Subcutaneous abdominal adipose tissue (tissue), 5 donors: ENCODE results near the gene DNAJC5.

ENCODE experiments used
- H3K27ac ChIP-seq: one replicate; pipeline ENCODE4 v1.7.0; 2013; ENCODE audit warnings: low read depth, mild to moderate bottlenecking, inconsistent platforms, low read length, moderate library complexity
- H3K27me3 ChIP-seq, 5 donors: one replicate each; pipeline ENCODE4 v1.7.0; 2013; ENCODE audit warnings: low read length in 5 of 5, inconsistent platforms in 1 of 5; ENCODE audit not compliant: control insufficient read depth in 5 of 5, insufficient read depth in 4 of 5
- H3K36me3 ChIP-seq, 5 donors: one replicate each; pipeline ENCODE4 v1.7.0; 2013; ENCODE audit warnings: low read length in 5 of 5; ENCODE audit not compliant: control insufficient read depth in 5 of 5, insufficient read depth in 5 of 5
- H3K4me1 ChIP-seq, 5 donors: one replicate each; pipeline ENCODE4 v1.7.0; 2013; ENCODE audit warnings: low read length in 5 of 5, mild to moderate bottlenecking in 3 of 5, moderate library complexity in 1 of 5; ENCODE audit not compliant: control insufficient read depth in 5 of 5, insufficient read depth in 5 of 5
- H3K4me3 ChIP-seq, 5 donors: one replicate each; pipeline ENCODE4 v1.7.0; 2013; ENCODE audit warnings: low read length in 5 of 5, low read depth in 1 of 5
- H3K9ac ChIP-seq, 5 donors: one replicate each; pipeline ENCODE4 v1.7.0; 2013; ENCODE audit warnings: low read length in 5 of 5, mild to moderate bottlenecking in 4 of 5, moderate library complexity in 3 of 5
- H3K9me3 ChIP-seq, 5 donors: one replicate each; pipeline ENCODE4 v1.7.0; 2013; ENCODE audit warnings: low read length in 5 of 5; ENCODE audit not compliant: control insufficient read depth in 5 of 5
- donor health status: healthy.
- donor health status: healthy.
- donor health status: healthy.
- donor health status: healthy.
- donor health status: healthy.

The DNAJC5 gene

GRCh38 chr20:63945031-63945658, 50.2 kb downstream of the DNAJC5 start:
- no peak overlapping the region for H3K9ac ChIP-seq
- peaks cover 0 to 54% (median 48%) of the 10 kb centered on the region in 5 donors for H3K36me3 ChIP-seq
- H3K27ac ChIP-seq: no peak overlapping the region
- no peaks in the 10 kb centered on the region for H3K27me3 ChIP-seq
- no peak overlapping the region for H3K4me3 ChIP-seq
- H3K4me1 ChIP-seq: peaks cover 12 to 55% (median 46%) of the 10 kb centered on the region in 5 donors
- no peaks in the 10 kb centered on the region for H3K9me3 ChIP-seq

DNA sequence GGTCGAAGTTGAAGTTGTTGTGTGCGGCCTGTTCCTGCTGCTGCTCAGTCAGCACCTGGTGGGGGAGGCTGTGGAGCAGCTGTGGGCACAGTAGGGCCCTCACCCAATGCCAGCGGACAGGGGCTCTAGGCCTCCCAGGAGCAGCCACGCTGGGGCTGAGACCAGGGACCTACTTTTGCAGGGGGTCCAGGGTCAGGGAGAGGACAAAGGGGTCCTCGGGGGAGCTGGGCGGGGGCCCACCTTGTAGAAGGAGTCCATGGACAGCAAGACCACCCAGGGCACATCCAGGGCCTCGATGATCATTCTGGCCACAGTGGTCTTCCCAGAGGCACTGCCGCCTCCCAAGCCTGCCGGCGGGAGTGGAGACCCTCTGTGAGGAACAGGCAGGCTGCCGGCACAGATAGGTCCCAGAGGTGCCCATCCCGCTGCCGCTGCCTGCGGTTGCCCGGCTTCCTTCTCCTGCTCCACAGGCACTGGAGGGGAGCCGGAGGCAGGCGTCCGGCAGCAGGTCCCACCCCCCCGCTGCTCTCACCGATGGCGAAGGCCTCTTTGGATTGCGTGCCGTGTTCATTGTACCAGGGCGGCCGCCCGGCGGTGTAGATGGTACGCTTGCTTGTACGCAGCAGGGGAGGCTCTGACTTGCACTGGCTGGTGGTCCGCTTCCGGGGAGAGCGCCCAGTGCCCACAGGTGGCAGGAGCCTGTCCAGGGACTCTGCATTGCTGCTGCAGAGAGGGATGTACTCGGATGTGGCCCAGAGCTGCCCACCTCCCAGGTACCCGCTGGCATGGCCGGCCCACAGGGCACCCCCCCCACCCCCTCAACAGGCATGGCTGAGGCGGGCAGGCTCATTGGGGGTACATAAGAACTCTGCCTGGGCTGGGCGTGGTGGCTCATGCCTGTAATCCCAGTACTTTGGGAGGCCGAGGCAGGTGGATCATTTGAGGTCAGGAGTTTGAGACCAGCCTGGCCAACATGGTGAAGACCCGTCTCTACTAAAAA, 51.3 kb downstream of the DNAJC5 start:
- H3K27ac ChIP-seq: no peak overlapping the region
- no peak overlapping the region for H3K4me3 ChIP-seq
- no peaks in the 10 kb centered on the region for H3K27me3 ChIP-seq
- H3K36me3 ChIP-seq: peaks cover 0 to 45% (median 37%) of the 10 kb centered on the region in 5 donors
- no peaks in the 10 kb centered on the region for H3K9me3 ChIP-seq
- H3K4me1 ChIP-seq: peaks cover 13 to 65% (median 57%) of the 10 kb centered on the region in 5 donors
- no peak overlapping the region for H3K9ac ChIP-seq

- H3K27ac ChIP-seq: no peak overlapping the region
- H3K4me1 ChIP-seq: peaks cover 13 to 70% (median 66%) of the 10 kb centered on the region in 5 donors
- no peak overlapping the region for H3K4me3 ChIP-seq
Measured at GRCh38 chr20:63946986-63947637, 52.2 kb downstream of the DNAJC5 start.

GRCh38 chr20:63947638-63948456, 52.9 kb downstream of the DNAJC5 start:
- H3K4me1 ChIP-seq: peaks cover 13 to 70% (median 67%) of the 10 kb centered on the region in 5 donors
- peak overlapping the region in 1 of 5 donors; percentile 31 for H3K9ac ChIP-seq

More at GRCh38 chr20:63946986-63947637, 52.2 kb downstream of the DNAJC5 start:
- Histone ChIP-seq H3K9ac (peak overlapping the region in 1 of 5 donors; percentile 31), H3K9me3 (no peaks in the 10 kb centered on the region), H3K36me3 (peaks cover 0 to 42% (median 37%) of the 10 kb centered on the region in 5 donors), H3K27me3 (no peaks in the 10 kb centered on the region)

DNA sequence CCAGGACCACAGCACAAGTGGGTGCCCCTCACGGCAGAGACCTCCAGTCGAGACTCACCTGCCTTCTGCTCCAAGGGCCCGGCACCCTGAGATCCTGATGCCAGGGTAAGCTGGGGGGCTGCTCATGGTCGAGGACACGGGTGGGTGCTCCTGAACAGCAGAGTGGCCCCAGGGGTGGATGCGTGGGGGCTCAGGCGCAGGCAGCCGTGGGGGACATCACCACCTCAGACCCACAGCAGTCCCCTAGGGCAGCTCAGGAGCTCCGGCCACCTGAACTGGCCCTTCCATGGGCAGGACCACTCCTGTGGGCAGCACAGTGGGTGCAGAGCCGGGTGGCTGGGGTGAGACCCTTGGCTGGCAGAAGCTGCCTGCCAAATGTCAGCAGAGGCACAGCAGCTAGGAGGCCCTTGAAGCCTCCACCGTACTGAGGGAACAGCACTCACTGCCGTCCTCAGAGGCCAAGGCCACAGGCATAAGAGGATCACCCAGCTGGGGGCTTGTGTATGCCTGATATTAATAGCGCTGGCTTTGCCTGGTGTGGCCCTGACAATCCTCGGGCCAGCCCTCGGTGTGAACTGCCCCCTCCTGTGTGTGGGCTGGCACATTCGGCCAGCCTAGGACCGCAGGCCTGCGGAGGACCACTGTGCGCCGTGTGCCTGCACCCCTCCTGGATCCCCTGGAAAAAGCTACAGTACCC, 55.9 kb downstream of the DNAJC5 start:
- H3K27me3 ChIP-seq: no peaks in the 10 kb centered on the region
- H3K9me3 ChIP-seq: no peaks in the 10 kb centered on the region
- peak overlapping the region in 1 of 5 donors; percentile 56 for H3K9ac ChIP-seq
- H3K4me1 ChIP-seq: peaks cover 25 to 83% (median 81%) of the 10 kb centered on the region in 5 donors
- H3K36me3 ChIP-seq: peaks cover 0 to 12% (median 6%) of the 10 kb centered on the region in 5 donors
- H3K27ac ChIP-seq: peak overlapping the region; percentile 90
- H3K4me3 ChIP-seq: no peak overlapping the region

More at GRCh38 chr20:63947638-63948456, 52.9 kb downstream of the DNAJC5 start:
- Histone ChIP-seq H3K27ac (peak overlapping the region; percentile 90), H3K9me3 (no peaks in the 10 kb centered on the region), H3K27me3 (no peaks in the 10 kb centered on the region), H3K36me3 (peaks cover 0 to 39% (median 36%) of the 10 kb centered on the region in 5 donors), H3K4me3 (peak overlapping the region; percentile 11 to 56 (median 29))

DNA sequence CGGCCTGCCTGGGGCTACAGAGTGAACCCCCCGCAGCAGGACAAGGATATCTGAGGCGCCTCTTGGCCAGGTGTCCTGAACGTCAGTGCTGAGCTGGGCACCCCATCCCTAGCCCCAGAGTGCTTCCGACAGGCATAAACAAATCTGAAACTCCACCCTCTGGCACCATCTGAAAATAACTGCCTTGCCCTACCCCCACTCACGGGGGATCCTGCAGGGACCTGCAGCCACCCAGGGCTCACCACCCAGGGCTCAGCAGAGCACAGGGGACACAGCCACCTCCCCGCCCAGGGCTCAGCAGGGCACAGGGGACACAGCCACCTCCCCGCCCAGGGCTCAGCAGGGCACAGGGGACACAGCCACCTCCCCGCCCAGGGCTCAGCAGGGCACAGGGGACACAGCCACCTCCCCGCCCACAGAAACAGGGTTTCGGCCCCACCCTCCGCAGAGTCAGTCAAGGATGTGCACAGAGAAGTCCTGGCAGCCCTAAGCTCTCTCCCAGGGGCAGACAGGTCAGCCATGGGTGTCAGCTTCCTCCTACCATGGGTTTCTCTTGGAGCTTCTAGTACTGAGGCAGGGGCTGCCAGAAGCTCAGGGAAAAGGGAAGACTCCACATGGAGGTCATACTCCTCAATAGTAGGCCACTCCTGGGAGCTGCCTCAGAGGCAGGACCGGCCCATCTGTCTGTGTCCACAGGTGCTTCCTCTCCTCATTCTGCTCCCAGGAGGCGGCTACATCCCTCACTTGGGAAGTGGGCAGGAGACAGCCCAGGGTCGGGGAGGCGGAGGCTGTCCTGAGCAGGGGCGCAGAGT, 56.7 kb downstream of the DNAJC5 start:
- peak overlapping the region in 1 of 5 donors; percentile 56 for H3K9ac ChIP-seq

GRCh38 chr20:63952210-63952535, 57.2 kb downstream of the DNAJC5 start:
- Histone ChIP-seq H3K4me1 (peaks cover 25 to 90% (median 85%) of the 10 kb centered on the region in 5 donors), H3K36me3 (peaks cover 0 to 6% (median 0%) of the 10 kb centered on the region in 5 donors), H3K4me3 (no peak overlapping the region), H3K9me3 (no peaks in the 10 kb centered on the region), H3K9ac (peak overlapping the region in 1 of 5 donors; percentile 2), H3K27ac (no peak overlapping the region), H3K27me3 (no peaks in the 10 kb centered on the region)

More for the DNA sequence above, 56.7 kb downstream of the DNAJC5 start:
- Histone ChIP-seq H3K36me3 (peaks cover 0 to 6% (median 0%) of the 10 kb centered on the region in 5 donors), H3K27ac (no peak overlapping the region), H3K27me3 (no peaks in the 10 kb centered on the region), H3K9me3 (no peaks in the 10 kb centered on the region), H3K4me1 (peaks cover 25 to 87% (median 81%) of the 10 kb centered on the region in 5 donors), H3K4me3 (no peak overlapping the region)

- H3K36me3 ChIP-seq: peaks cover 0 to 6% (median 0%) of the 10 kb centered on the region in 5 donors
- H3K9ac ChIP-seq: no peak overlapping the region
- no peak overlapping the region for H3K27ac ChIP-seq
- no peaks in the 10 kb centered on the region for H3K27me3 ChIP-seq
- H3K9me3 ChIP-seq: no peaks in the 10 kb centered on the region
- H3K4me1 ChIP-seq: peaks cover 25 to 89% (median 84%) of the 10 kb centered on the region in 5 donors
- no peak overlapping the region for H3K4me3 ChIP-seq
Measured at GRCh38 chr20:63952769-63953168, 57.8 kb downstream of the DNAJC5 start.
